ENCODE data around the gene PRSS16. TPM values are rescaled to one million over a fixed set of nuclear protein-coding genes. Genes with fewer than 3 reads are reported as not detected.

PRSS16 gene
- total and polyA plus RNA-seq, 2 experiments from 2014 or later: 8.7 to 11.8 TPM

GRCh38 chr6:27216874-27217273 lies 30.6 kb upstream of the PRSS16 start:
- peaks cover 23% of the 10 kb centered on the region for H3K27me3 Mint-ChIP-seq (ENCODE audit: insufficient read depth, low read depth, poor library complexity)
- H3K27ac Mint-ChIP-seq: no peak overlapping the region
- H3K4me3 ChIP-seq: no peak overlapping the region
- H3F3A ChIP-seq (replicated peaks; ENCODE audit: low read depth): peaks cover 3% of the 10 kb centered on the region; the same call in 1 of the 2 replicates
- TF ChIP-seq POLR2AphosphoS5 (IDR thresholded peaks at IDR 0.05; ENCODE audit: low read depth) (no peak), STAT1 (IDR thresholded peaks at IDR 0.05; ENCODE audit: unreplicated experiment) (no peak), NANOG (IDR thresholded peaks at IDR 0.05; ENCODE audit: borderline replicate concordance) (no peak), ZNF331 (CRISPR knock-in tag; IDR thresholded peaks at IDR 0.05; ENCODE audit: low read depth) (no peak), ZNF114 (CRISPR knock-in tag; IDR thresholded peaks at IDR 0.05) (no peak), EZH2phosphoT487 (IDR thresholded peaks at IDR 0.05; ENCODE audit: unreplicated experiment) (no peak), EZH2 (IDR thresholded peaks at IDR 0.05; ENCODE audit: low read depth, unreplicated experiment) (no peak), CTCF (conservative IDR thresholded peaks at IDR 0.05; ENCODE audit: low read depth in 2 of 2) (no peak), ZNF462 (CRISPR knock-in tag; IDR thresholded peaks at IDR 0.05) (no peak), CREB1 (CRISPR knock-in tag; IDR thresholded peaks at IDR 0.05; ENCODE audit: low read depth) (no peak), JUNB (IDR thresholded peaks at IDR 0.05; ENCODE audit: unreplicated experiment) (no peak)
- TF ChIP-seq, protein P1, sequence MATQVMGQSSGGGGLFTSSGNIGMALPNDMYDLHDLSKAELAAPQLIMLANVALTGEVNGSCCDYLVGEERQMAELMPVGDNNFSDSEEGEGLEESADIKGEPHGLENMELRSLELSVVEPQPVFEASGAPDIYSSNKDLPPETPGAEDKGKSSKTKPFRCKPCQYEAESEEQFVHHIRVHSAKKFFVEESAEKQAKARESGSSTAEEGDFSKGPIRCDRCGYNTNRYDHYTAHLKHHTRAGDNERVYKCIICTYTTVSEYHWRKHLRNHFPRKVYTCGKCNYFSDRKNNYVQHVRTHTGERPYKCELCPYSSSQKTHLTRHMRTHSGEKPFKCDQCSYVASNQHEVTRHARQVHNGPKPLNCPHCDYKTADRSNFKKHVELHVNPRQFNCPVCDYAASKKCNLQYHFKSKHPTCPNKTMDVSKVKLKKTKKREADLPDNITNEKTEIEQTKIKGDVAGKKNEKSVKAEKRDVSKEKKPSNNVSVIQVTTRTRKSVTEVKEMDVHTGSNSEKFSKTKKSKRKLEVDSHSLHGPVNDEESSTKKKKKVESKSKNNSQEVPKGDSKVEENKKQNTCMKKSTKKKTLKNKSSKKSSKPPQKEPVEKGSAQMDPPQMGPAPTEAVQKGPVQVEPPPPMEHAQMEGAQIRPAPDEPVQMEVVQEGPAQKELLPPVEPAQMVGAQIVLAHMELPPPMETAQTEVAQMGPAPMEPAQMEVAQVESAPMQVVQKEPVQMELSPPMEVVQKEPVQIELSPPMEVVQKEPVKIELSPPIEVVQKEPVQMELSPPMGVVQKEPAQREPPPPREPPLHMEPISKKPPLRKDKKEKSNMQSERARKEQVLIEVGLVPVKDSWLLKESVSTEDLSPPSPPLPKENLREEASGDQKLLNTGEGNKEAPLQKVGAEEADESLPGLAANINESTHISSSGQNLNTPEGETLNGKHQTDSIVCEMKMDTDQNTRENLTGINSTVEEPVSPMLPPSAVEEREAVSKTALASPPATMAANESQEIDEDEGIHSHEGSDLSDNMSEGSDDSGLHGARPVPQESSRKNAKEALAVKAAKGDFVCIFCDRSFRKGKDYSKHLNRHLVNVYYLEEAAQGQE (IDR thresholded peaks at IDR 0.05; ENCODE audit: unreplicated experiment): no peak
- TF ChIP-seq, protein P2, sequence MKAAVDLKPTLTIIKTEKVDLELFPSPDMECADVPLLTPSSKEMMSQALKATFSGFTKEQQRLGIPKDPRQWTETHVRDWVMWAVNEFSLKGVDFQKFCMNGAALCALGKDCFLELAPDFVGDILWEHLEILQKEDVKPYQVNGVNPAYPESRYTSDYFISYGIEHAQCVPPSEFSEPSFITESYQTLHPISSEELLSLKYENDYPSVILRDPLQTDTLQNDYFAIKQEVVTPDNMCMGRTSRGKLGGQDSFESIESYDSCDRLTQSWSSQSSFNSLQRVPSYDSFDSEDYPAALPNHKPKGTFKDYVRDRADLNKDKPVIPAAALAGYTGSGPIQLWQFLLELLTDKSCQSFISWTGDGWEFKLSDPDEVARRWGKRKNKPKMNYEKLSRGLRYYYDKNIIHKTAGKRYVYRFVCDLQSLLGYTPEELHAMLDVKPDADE (IDR thresholded peaks at IDR 0.05): no peak
- ATAC-seq (no peak), DNase-seq (ENCODE audit: low spot score) (no peak)
- H3K9me3 Mint-ChIP-seq: peaks cover 8% of the 10 kb centered on the region; the same call in 2 of the 3 replicates
- H3K79me2 ChIP-seq (replicated peaks; ENCODE audit: insufficient read depth): no peaks in the 10 kb centered on the region
- no peak overlapping the region for H3K4me3 Mint-ChIP-seq
- no peak overlapping the region; the same call in 1 of the 2 replicates for H2AFZ ChIP-seq
- no peaks in the 10 kb centered on the region for H3K36me3 ChIP-seq (ENCODE audit: insufficient read depth)
- no peaks in the 10 kb centered on the region for H3K9me2 ChIP-seq (ENCODE audit: insufficient read depth)
- H4K20me1 ChIP-seq (replicated peaks; ENCODE audit: insufficient read depth): no peaks in the 10 kb centered on the region
- H3K4me1 Mint-ChIP-seq: no peaks in the 10 kb centered on the region
- no peaks in the 10 kb centered on the region for H3K27me3 ChIP-seq (ENCODE audit: insufficient read depth)
- no peaks in the 10 kb centered on the region for H3K36me3 Mint-ChIP-seq (ENCODE audit: low read depth)
- H3K4me1 ChIP-seq (ENCODE audit: insufficient read depth): peaks cover under 1% of the 10 kb centered on the region; the same call in 1 of the 2 replicates
- no peak overlapping the region for H3K27ac ChIP-seq (ENCODE audit: low read depth)
- no peak overlapping the region for H3K4me2 ChIP-seq
